NCI-H2029 treated with DMSO at 0.1 percent for 48 hours (cell line): Measurements from ENCODE around the gene ADD3.

Experiments
- DNase-seq: peaks from one replicate; lab custom pipeline; 2025; lab: John Stamatoyannopoulos, UW

Gene ADD3

DNA sequence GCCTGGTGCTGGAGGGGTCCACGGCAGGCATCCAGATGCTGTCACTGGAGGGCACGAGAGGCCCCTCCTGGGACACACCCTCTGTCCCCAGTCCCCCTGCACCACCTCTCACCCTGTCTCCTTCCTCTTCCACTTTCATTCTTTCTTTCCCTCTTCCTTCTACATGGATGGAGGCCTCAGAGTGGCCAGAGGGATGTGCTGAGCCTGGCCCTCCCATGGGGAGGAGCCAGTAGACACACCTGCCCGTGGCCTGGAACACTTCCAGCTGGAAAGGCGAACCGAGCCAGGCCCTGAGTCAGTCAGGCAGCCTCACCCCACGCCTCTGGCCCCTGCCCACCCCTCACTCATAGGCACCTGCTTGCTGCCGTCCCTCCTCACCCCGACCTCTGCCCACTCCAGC lies 143.7 kb downstream of the ADD3 start:
- peak; percentile 26 for DNase-seq

DNA sequence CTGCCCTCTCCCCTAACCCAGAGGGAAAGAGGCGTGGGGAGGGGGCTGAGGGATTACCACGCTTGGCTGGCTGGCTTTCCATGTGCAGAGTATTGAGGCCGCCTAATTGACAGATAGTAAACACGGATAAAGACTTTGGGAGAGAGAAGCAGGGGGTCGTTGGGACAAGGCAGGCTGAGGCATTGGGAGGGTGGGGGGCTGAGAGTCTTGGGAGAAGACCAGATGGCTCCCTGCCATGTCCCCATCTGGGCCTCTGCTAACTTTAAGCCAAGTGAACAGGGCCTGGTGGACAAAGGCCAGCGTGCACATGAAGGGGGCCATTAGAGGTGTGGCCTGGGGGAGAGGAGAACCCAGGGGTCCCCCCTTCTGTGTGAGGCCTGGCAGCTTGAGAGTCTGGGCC lies 144.2 kb downstream of the ADD3 start:
- DNase-seq = no peak

DNA sequence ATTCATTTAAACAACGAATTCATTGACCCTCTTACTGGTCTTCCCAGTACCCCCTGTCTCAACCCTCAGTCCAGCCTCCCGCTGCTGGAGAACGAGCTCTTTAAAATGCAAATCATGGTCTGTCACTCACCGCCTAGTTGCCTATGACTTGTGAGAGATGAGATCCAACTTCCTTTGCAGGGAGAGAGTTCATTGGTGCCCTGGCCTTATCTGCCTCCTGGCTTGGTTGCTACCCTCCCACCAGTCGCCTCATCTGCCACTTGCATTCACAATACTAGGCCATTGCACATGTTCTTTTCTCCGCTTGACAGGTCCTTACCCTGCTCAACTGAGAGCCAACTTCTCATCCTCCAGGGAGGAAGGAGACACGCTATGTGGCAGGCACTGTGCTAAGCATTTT lies 145.6 kb downstream of the ADD3 start:
- no peak for DNase-seq

DNA sequence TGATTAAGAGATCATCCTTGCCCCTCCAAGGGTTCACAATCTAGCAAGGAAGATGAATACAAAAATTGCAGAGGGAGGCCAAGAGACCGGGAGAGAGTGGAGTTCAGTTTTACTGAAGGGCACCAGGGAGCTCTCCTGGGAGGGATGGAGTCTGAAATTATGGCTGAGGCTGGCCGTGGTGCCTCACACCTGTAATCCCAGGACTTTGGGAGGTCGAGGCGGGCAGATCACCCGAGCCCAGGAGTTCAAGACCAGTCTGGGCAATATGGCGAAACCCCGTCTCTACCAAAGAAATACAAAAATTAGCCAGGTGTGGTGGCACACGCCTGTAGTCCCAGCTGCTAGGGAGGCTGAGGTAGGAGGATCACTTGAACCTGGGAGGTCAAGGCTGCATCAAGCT lies 148.3 kb downstream of the ADD3 start:
- DNase-seq = no peak

DNA sequence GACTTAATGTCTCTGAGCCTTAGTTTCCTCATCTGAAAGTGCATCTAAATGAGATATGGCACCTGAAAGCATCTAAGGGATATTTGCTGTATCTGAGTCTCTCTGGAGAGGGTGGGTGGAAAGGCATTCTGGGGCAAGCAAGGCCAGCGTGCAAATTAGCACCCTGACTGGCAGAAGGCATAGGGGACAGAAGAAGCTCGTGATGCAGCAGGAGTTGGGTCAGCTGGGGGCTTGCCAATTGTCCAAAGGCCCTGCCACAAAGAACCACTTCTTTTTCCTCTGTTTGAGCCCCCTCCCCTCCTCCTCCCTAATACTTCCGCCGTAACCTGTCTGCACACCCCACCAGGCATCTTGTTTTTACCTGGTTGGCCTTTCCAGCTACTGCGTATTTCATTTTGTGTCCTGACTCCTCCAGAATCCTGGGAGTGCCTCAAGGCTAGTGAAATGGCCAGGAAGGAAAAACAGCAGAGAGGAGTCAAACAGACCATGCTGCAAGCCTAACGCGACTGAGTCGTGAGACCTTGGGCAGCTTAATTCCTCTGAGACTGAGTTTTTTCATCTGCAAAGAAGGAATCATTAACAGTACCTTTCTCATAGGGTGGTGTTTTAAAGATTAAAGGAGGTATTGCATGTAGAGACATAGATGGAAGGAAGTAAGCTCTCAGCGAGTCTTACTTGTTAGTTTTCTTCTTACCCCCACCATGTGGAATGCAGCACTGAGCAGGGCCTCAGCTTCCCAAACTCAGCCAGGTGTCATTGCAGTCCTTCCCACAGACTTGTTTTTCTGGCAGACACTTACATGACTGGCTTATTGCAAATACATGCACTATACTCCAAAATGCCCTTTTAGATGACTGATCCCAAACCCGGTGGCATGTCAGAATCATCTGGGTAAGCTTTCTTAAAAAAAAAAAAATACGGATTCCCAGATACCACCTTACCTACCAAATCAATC lies 150.5 kb downstream of the ADD3 start:
- DNase-seq = no peak

DNA sequence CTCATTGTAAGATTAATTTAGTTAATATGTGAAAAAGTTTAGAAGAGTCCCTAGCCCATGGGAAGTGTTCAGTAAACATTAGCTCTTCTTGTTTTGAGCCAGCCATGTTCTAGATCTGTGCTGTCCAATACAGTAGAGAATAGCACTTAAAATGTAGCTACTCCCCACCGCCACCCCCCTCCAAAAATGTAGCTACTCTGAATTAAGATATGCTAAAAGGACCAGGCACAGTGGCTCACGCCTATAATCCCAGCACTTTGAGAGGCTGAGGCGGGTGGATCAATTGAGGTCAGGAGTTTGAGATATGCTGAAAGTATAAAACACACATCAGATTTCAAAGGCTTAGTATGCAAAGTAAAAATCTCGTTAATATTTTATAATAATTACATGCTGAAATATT lies 152.3 kb downstream of the ADD3 start:
- no peak for DNase-seq

DNA sequence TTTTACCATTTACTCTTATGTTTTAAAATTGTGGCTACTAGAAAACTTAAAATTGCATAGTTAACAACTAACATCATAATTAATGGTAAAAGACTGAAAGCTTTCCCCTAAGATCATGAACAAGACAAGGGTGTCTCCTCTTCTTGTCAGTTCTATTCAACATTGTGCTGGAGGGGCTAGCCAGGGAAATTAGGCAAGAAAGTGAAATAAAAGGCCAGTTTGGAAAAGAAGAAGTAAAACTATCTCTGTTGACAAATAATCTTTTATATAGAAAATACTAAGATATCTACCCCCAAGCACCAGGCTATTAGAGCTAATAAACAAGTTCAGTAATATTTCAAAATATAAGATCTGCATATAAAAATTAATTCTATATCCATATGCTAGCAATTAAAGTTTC lies 152.7 kb downstream of the ADD3 start:
- no peak for DNase-seq

DNA sequence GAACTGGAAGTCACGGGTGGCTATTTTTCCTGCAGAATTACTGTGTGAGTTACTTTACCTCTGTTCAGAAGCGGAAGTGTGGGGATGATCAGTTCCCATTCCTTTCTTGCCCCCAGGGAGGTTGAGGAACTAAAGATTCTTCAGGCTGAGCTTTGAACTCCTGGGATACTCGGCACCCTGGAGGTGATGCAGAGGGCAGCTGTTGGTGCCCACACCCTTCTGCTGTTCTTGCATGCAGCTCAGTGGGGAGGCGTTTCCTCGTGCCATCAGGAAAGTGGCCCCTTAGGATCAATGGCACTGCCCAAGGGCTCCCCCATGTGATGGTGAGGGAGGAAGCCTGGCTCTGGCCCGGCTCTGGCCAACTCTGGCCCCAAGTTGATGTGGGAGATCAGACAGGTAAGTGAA lies 155.0 kb downstream of the ADD3 start:
- DNase-seq = no peak

DNA sequence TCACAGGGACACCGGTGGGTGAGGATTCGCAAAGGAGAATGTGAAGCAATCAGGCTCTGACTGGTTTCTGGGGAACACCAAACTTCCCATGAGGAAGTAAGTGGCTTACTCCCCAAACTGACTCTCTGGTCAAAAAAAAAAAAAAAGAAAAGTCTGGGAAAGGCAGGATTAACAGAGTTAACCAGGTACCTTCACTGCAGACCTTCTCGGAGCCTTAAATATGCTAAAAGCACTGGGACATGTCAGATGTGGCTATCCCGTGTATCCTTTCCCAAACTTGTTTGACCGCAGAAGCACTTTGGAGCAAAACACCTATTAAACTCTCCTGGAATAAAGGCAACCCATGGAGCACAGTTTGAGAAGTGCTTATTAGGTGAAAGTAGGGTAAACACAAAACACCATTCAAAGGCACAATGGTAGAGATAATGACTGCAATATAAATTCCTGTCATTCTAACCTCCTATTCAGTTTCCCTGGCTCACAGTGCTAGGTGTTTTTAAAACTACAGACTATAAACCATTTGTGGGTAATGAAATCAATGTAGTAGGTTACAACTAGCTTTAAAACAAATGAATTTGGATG lies 155.5 kb downstream of the ADD3 start:
- no peak for DNase-seq

DNA sequence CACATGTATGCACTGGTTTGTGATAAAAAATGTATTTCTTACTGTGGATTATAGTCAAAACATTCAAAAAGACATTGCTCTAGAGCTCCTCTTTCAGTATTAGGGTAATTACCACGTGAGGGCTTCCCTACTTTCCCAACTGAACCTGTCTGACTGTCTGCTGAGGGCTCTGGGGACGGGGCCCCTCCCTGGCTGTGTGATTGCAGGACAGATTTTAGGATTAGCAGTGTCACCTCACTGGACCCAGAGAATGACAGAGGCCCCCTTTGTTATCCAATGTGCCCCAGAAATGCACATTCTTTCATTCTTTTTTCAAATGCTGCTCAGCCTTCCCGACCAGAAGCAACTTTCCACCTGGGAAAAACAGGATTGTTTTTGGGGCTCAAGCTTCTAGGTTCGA lies 156.1 kb downstream of the ADD3 start:
- DNase-seq = no peak

DNA sequence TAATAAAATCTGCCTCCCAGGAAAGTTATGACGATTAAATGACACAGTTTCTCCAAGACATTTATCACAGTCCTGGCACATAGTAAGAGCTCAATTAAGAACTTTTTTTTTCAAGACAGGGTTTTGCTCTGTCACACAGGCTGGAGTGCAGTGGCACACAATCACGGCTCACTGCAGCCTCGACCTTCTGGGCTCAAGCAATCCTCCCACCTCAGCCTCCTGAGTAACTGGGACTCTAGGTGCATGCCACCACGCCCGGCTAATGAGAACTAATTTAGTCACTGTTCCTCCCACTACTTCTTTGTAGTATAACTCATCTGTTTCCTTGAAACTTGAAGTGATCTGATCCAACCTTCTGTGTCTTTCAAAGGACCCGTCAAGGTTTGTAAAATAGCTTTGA lies 157.5 kb downstream of the ADD3 start:
- DNase-seq = no peak

DNA sequence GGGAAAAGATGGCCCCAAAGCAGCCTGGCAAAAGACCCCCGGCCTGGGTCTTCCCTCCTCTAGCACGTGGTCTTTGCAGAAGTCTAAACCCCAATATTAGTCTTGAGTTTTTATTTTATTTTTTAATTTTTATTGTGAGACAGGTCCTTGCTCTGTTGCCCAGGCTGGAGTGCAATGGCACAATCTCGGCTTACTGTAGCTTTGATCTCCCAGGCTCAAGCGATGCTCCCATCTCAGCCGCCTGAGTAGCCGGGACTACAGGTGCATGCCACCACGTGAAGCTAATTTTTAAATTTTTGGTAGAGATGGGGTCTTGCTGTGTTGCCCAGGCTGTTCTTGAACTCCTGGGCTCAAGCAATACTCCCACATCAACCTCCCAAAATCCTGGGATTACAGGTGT lies 159.4 kb downstream of the ADD3 start:
- DNase-seq = no peak

DNA sequence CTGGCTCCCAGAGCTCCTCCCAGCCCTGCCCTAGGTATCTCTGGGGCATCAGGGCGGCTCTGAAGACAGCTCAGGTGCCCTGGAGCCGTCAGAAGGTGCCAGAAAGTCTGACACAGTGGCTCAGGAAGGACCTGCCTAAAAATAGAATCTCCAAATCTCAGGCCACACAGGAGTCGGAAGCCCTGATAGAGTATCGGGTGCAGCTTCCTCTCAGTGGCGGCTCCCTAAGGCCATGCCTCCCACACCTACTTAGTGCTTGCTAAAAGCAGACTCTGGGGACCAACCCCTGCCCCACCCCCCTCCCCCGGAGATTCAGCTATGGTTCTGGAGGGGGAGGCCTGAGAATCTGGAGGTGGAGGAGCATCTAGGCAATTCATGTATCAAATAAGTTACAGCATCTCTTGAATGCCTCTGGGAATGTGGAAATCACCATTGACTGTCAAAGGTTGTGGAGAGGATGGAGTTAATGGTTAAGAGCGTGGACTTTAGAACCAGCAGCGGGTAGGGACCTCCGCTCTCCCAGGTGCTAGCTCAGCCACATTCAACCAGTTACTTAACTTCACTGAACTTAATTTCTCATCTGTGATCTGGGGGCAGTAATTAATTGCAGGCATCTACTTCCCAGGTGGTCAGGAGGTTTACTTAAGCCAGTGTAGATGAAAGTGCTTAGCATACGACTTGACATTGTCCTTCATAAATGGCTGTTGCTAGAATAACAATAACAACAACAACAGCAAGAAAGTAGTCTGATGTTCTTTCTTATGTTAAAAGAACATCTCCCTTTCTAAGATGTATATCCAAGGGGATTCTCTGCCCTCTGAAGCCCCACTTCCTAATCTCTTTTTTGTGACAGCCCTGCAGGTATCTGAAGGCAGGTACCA lies 161.1 kb downstream of the ADD3 start:
- DNase-seq = no peak

DNA sequence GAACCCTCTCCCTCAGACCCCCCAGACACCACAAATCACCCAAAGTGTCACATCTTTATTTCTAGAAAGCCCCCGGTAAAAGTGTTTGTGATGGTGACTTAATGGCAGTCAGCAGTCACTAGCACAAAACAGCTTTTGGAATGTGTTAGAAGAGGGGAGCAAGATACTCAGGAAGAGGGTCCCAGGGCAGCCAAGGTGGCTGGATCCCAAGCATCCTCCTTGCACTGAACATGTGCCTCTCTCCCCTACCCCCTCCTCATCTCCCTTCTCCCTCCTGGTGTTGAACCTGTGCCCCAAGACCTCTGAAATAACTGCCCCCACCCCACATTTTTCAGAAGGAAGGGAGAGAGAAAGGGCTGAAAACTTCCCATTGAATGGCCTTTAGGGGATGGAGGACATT lies 161.8 kb downstream of the ADD3 start:
- DNase-seq = no peak

DNA sequence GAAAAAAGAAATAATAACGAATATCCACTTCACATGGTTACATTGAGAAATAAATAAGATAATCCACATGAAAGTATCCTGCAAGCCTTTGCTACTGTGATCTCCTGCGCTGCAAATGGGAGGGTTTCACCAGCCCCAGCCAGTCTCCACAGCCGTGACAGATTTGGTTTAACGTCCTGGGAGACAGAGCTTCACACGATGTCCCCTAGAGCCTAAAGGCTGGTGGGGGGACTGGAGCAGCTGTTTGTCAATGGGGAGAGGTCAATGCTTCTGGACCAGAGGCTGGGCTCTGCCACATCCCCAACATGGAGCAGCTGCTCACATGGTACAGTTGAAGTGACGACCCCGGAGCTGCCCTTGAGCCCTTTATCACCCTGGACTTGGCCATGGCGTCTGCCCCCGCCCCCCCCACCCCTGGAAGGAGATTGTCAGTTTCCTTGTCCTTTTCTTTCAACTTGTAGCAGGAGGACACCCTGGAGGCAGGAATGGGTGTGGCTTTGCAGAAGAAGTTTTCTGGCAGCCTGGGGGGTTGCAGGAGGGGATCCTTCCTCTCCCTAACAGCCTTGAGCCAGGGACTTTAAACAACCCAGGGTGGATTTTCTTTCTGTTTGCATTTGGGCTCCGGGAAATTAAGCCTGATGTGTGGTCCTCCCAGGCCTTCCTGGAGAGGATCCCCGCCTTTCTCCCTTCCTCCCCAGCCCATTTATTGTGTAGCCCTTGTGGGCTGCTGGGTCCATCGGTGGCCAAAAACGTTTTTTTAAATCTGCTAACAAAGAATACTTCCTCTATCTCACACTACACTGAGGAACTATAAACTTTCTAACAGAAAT lies 162.6 kb downstream of the ADD3 start:
- DNase-seq = no peak

DNA sequence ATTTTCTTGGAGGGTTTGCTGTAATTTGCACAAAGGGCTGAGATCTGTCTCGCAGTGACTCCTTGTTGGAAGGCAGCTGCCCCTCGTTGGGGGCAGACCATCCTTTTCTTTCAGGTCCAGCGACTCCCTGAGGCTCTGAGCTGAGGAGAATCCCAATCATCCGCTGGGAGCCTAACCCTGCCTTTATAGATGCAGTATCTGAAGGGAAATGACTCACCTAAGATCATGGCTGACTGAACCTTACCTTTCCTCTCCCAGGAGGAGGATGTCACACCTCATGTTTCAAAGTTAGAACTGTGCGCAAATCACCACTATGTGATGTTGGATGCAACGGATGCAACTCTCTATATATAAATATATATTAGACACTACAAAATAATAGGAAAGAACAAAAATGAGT lies 163.2 kb downstream of the ADD3 start:
- no peak for DNase-seq

DNA sequence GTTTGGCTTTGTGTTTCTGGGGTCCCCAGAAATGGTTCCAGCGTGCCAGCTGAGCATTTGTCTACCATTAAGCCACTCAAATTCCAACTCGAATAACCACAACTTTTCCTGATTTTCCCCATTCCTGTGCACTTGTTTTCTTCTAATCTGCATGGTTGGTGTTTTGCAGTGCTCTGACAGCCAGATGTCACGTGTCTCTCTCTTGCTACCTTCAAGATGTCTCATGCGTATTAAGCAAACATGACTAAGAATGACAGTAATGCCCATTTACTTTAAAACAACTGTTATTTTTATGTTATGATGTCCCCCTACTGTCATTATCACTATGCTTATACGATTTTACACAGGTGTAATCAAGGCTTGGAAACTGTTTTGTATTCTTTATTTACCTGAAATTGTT lies 164.4 kb downstream of the ADD3 start:
- DNase-seq = no peak

DNA sequence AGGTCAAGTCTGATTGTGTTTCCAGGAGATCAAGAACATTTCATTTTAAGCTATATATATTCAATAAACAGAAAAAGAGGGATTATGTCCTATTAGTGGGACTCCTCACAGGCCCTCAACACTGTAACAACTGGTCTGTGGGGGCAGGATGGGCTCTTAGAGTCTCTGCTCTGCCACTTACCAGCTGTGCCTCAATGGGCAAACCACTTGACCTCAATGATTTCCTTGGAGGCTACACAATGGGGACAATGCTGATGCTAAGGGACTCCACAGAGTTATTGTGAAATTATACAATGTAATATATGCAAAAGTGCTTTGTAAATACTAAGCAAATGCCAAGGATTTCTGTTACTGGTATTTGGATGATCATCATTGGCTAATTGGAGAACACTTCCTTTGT lies 166.4 kb downstream of the ADD3 start:
- DNase-seq = peak; percentile 88

DNA sequence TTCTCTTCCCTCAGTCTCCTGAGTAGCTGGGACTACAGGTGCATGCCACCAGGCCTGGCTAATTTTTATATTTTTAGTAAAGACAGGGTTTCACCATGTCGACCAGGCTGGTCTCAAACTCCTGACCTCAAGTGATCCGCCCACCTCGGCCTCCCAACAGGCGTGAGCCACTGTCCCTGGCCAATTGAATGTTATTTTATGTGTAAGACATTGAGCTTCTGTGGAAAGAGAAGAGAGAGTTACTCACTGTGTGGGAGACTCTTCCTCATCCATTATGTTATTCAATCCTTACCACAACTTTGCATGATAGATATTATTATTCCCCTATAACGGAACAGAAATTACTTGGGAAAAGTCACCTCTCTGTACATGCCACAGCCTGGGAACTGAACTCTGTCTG lies 167.0 kb downstream of the ADD3 start:
- DNase-seq = no peak

DNA sequence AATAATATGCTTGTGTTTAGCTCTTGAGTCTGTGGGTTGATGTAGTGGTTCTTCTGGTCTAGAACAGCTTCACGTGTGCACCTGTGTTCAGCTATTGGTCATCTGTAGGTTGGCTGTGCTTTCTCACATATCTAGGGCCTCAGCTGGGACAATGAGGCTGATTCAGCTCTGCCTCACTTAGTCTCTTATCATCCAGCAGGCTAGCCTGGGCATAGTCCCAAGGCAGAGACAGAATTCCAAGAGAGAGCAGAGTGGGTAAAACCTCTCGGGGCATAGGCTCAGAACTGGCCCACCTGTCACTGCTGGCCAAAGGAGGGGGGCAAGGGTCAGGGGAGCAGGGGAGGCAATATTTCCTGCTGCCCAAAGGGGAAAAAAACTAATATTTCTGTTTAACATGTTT lies 167.6 kb downstream of the ADD3 start:
- no peak for DNase-seq

DNA sequence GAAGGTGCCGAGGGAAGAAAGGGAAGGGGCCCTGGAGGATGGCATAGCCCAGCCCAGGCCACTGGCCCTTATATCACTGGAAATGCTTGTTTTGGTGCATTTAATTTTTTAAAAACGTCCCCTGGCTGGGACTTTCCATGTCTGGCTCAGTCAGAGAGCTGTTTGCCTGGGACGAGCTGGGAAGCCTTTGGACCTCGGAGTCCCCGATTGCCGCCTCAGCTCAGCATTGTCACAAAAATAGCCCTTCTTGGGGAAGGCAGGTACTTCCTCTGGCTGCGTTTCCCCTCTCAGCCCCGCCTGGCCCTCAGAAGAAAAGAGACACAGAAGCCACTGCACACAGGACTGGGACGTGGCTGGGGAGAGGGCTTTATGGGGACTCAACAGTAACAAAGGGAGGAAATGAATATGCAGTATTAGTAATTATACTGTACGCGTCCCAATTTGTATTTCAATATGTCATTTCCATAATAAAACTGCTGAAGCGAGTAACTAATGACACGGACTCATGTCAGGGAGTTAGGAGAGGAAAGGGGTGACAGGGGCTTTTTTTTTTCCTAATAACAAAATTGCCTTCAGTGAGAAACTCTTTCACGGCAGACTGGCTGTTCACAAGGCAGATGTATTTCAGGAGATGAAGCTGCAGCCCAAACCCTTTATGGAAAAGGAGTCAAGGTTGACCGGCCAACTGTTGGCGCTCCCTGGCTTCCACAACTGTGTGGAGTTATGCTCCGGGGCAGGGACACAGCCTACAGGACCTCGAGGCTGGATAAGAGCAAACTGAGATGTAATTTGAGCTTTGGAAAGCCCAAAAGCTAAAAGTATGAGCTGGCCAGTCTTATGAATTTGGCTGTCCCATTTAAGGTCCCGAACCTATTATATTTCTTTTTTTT lies 168.6 kb downstream of the ADD3 start:
- no peak for DNase-seq
